K562 (cell line): ENCODE measurements around the gene BDKRB2. TPM values are rescaled to one million over a fixed set of nuclear protein-coding genes. Genes with fewer than 3 reads are reported as not detected.

ENCODE experiments used
- ATAC-seq: fragments of 200-7000 bp; cut with Tn5 transposase; 3 replicates; pipeline ENCODE4 v1.9.1; 2020; ENCODE audit warnings: moderate library complexity
- BruUV-seq: library from RNA; stranded (reverse); fragments of 400-500 nt; replicated peaks from 2 replicates; lab custom pipeline; 2021; lab: Mats Ljungman, UMichigan
- CTCF ChIA-PET: fragments of 300-600 bp; formaldehyde crosslinking; extraction: SDS; loops from one replicate; lab custom pipeline; 2021; ENCODE audit warnings: low intra/inter-chr PET ratio; lab: Yijun Ruan, JAX
- POLR2A ChIA-PET: fragments of 300-600, 350-650 bp; sonication (Branson Sonifier 250); formaldehyde crosslinking; extraction: SDS; loops from one replicate; lab custom pipeline; 2021; ENCODE audit warnings: antibody characterized with exemption, inconsistent platforms; lab: Yijun Ruan, JAX
- DNase-seq, 4 experiments: peaks; one replicate each; pipeline versions ENCODE4 v3.0.0 to v3.0.0-alpha.2; 2011 to 2018; ENCODE audit warnings: low spot score in 3 of 4, mixed read lengths in 3 of 4; ENCODE audit errors: extremely low read depth in 1 of 4
- FAIRE-seq: peaks from 2 replicates; lab custom pipeline; 2011; peaks lifted over from hg19 to GRCh38; lab: Jason Lieb, UNC
- H2AFZ ChIP-seq: 2 replicates; pipeline ENCODE4 v1.6.0; 2011; ENCODE audit warnings: low read depth, low read length, control low read depth, inconsistent platforms
- H3K27ac ChIP-seq: fragments of 200-600 bp; 3 replicates; pipeline ENCODE4 v1.8.0; 2011; ENCODE audit warnings: low read depth, mild to moderate bottlenecking, control low read depth, inconsistent platforms, low read length, moderate library complexity, mixed read lengths; ENCODE audit errors: extremely low read depth
- H3K27me3 ChIP-seq, 2 experiments: fragments of 300-600 bp in 1 of 2; 2 replicates in 1 of 2; 3 replicates in 1 of 2; pipeline versions ENCODE4 v1.6.0 to v1.8.0; 2011; ENCODE audit warnings: inconsistent platforms in 2 of 2, low read length in 2 of 2, mild to moderate bottlenecking in 1 of 2, mixed read lengths in 1 of 2, moderate library complexity in 1 of 2; ENCODE audit not compliant: control insufficient read depth in 2 of 2, insufficient read depth in 2 of 2
- H3K36me3 ChIP-seq: fragments of 300-600 bp; 3 replicates; pipeline ENCODE4 v1.8.0; 2011; ENCODE audit warnings: mild to moderate bottlenecking, low read length, inconsistent platforms; ENCODE audit not compliant: control insufficient read depth, insufficient read depth
- H3K4me1 ChIP-seq, 2 experiments: fragments of 200-600 bp in 1 of 2; replicated peaks in 1 of 2; 2 replicates in 1 of 2; 3 replicates in 1 of 2; pipeline versions ENCODE4 v1.5.1 to v1.8.0; 2011; ENCODE audit warnings: inconsistent platforms in 2 of 2, low read length in 2 of 2, mild to moderate bottlenecking in 1 of 2, mixed read lengths in 1 of 2, moderate library complexity in 1 of 2; ENCODE audit not compliant: control insufficient read depth in 2 of 2, insufficient read depth in 2 of 2
- H3K4me2 ChIP-seq: 2 replicates; pipeline ENCODE4 v1.6.1; 2011; ENCODE audit warnings: low read length, control low read depth, inconsistent platforms, mixed read lengths; ENCODE audit not compliant: insufficient read depth
- H3K4me3 ChIP-seq: fragments of 200-600 bp; sonication (generic), shearing (Covaris generic); 2 replicates; pipeline ENCODE4 v1.5.1; 2016; ENCODE audit warnings: control low read depth, inconsistent platforms
- H3K79me2 ChIP-seq: fragments of 200-600 bp; 3 replicates; pipeline ENCODE4 v1.8.0; 2011; ENCODE audit warnings: low read length, inconsistent platforms; ENCODE audit not compliant: control insufficient read depth, insufficient read depth
- H3K9ac ChIP-seq, 2 experiments: 2 replicates each; pipeline versions ENCODE4 v1.6.0 to v1.6.1; 2011; ENCODE audit warnings: low read depth in 2 of 2, low read length in 2 of 2, control low read depth in 1 of 2, inconsistent platforms in 1 of 2, mild to moderate bottlenecking in 1 of 2, mixed read lengths in 1 of 2; ENCODE audit not compliant: insufficient read depth in 1 of 2
- H3K9me1 ChIP-seq: one replicate; pipeline ENCODE4 v1.6.0; 2011; ENCODE audit warnings: inconsistent platforms, mild to moderate bottlenecking, low read length, moderate library complexity; ENCODE audit not compliant: control insufficient read depth, insufficient read depth
- H3K9me3 ChIP-seq: replicated peaks from 2 replicates; pipeline ENCODE4 v1.5.1; 2011; ENCODE audit warnings: low read depth, low read length, inconsistent platforms; ENCODE audit not compliant: control insufficient read depth, insufficient read depth
- H4K20me1 ChIP-seq: replicated peaks from 2 replicates; pipeline ENCODE4 v1.6.1; 2011; ENCODE audit warnings: low read length, inconsistent platforms, mixed read lengths; ENCODE audit not compliant: control insufficient read depth, insufficient read depth
- ELF2 ChIP-seq: fragments of 250-450 bp; sonication (Bioruptor Pico); IDR thresholded peaks from 2 replicates; pipeline ENCODE4 v1.5.0; 2021; ENCODE audit warnings: mild to moderate bottlenecking
- EZH2 ChIP-seq: IDR thresholded peaks from 2 replicates; pipeline ENCODE4 v1.6.1; 2012; ENCODE audit warnings: low read depth, mild to moderate bottlenecking, inconsistent platforms, low read length, borderline replicate concordance
- FOSL1 ChIP-seq: fragments of 200-800 bp; sonication (Bioruptor generic); conservative IDR thresholded peaks from 2 replicates; pipeline ENCODE4 v1.6.1; 2016; ENCODE audit warnings: missing genetic modification characterization, missing compliant biosample characterization
- JUN ChIP-seq, 2 experiments: sonication (generic) in 1 of 2; formaldehyde crosslinking in 1 of 2; IDR thresholded peaks; 2 replicates each; pipeline versions ENCODE4 v1.6.1 to v1.8.0; 2012 to 2022; ENCODE audit warnings: borderline replicate concordance in 2 of 2, mild to moderate bottlenecking in 2 of 2, improper control_type of control experiment in 1 of 2, low read depth in 1 of 2, low read length in 1 of 2, missing genetic modification reagents in 1 of 2
- RBBP5 ChIP-seq: fragments of 200-600 bp; sonication (generic); IDR thresholded peaks from 2 replicates; pipeline ENCODE4 v1.6.1; 2012; ENCODE audit warnings: borderline replicate concordance, mild to moderate bottlenecking, low read length, control low read depth, inconsistent platforms; ENCODE audit not compliant: insufficient read depth, poor library complexity, severe bottlenecking
- SAFB2 ChIP-seq: fragments of 200-400 bp; formaldehyde crosslinking; IDR thresholded peaks from 2 replicates; pipeline ENCODE4 v1.6.1; 2018; ENCODE audit warnings: borderline replicate concordance, low read length, low read depth, moderate library complexity; ENCODE audit not compliant: severe bottlenecking
- WGBS: fragments of 100-300 bp; shearing (Covaris generic); methylation state at CpG from one replicate; pipeline ENCODE4 v1.1.6; 2016; ENCODE audit warnings: low coverage, mixed read lengths; ENCODE audit not compliant: insufficient coverage; ENCODE audit errors: missing lambda C conversion rate; 5-methylcytosine and 5-hydroxymethylcytosine counted together
- in situ Hi-C: fragments of 300-500 bp; cut with MboI; formaldehyde crosslinking; loops from 4 replicates; pipeline ENCODE4 v1.15.0; 2018; ENCODE audit warnings: inconsistent platforms, mixed read lengths
- intact Hi-C: fragments of 100-400 bp; cut with micrococcal nuclease; formaldehyde crosslinking; loops from 2 replicates; pipeline ENCODE4 v1.14.2; 2022
- polyA plus RNA-seq, 8 experiments: library from polyadenylated mRNA; depleted of rRNA in 4 of 8; stranded (reverse) in 5 of 8; unstranded in 3 of 8; fragments of >200 nt; fragmentation: Nextera tagmentation in 2 of 8; fragmentation: Illumina TruSeq in 1 of 8; extraction: Ambion mirVana in 2 of 8; extraction: Trizol in 1 of 8; gene quantifications; 2 replicates each; pipeline versions ENCODE4 v1.2.1 to v1.2.3, GENCODE V29; 2011 to 2014; ENCODE audit warnings: inconsistent platforms in 1 of 8, missing spikeins in 1 of 8
- total RNA-seq, 7 experiments: library from RNA; depleted of rRNA in 6 of 7; stranded (reverse); fragments of >200 nt in 6 of 7; fragmentation: Illumina TruSeq in 2 of 7; extraction: Trizol in 2 of 7; gene quantifications; 2 replicates each; pipeline versions ENCODE4 v1.2.1 to v1.2.3, GENCODE V29; 2011 to 2021; ENCODE audit warnings: low replicate concordance in 1 of 7
- TF ChIP-seq, protein P1 (sequence below), 2 experiments: fragments of 450-650 bp; conservative IDR thresholded peaks; 2 replicates each; pipeline ENCODE4 v1.6.1; 2017; ENCODE audit warnings: mild to moderate bottlenecking in 2 of 2, moderate library complexity in 2 of 2
- TF ChIP-seq, protein P2 (sequence below): sonication (generic); IDR thresholded peaks from 2 replicates; pipeline ENCODE4 v1.6.1; 2016
- TF ChIP-seq, protein P3 (sequence below): sonication (generic); formaldehyde crosslinking; IDR thresholded peaks from 2 replicates; pipeline ENCODE4 v1.8.1; 2023; ENCODE audit warnings: mild to moderate bottlenecking, missing genetic modification reagents
- TF ChIP-seq, protein P4 (sequence below): sonication (generic); formaldehyde crosslinking; IDR thresholded peaks from 2 replicates; pipeline ENCODE4 v1.8.0; 2022; ENCODE audit warnings: mild to moderate bottlenecking, missing genetic modification reagents, borderline replicate concordance
- TF ChIP-seq, protein P5 (sequence below): fragments of 250-450 bp; sonication (Bioruptor Pico); IDR thresholded peaks from 2 replicates; pipeline ENCODE4 v1.4.0; 2020

Gene BDKRB2
- total and polyA plus RNA-seq, 9 of the 15 experiments (the other 6 are each of a cell fraction or from before 2014, with no cell fraction given), result 0.02 TPM; not detected in 8

DNA sequence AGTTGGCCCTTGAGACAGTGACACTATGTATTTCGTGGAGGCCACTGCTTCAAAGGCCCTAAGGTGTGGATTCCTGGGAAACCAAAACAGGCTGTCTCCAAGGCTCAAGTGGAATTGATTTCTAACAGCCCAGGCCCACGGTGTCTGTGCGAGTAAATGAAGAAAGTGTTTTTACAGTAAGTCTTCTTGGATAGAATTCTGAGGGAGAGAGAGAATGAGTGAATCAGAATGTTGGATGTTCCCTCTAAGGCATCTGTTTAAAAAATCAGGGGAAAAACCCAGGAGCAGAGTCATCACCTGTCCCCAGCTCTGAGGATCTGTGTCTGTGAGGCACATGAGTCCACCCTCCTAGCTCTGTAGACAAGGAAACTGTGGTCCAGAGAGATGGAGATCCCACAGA lies 29.0 kb downstream of the BDKRB2 start (continued):
- no peak for TF ChIP-seq EZH2
- TF ChIP-seq, protein P1, sequence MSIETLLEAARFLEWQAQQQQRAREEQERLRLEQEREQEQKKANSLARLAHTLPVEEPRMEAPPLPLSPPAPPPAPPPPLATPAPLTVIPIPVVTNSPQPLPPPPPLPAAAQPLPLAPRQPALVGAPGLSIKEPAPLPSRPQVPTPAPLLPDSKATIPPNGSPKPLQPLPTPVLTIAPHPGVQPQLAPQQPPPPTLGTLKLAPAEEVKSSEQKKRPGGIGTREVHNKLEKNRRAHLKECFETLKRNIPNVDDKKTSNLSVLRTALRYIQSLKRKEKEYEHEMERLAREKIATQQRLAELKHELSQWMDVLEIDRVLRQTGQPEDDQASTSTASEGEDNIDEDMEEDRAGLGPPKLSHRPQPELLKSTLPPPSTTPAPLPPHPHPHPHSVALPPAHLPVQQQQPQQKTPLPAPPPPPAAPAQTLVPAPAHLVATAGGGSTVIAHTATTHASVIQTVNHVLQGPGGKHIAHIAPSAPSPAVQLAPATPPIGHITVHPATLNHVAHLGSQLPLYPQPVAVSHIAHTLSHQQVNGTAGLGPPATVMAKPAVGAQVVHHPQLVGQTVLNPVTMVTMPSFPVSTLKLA (conservative IDR thresholded peaks at IDR 0.05), result no peak
- no peak for TF ChIP-seq ELF2
- no peak for TF ChIP-seq FOSL1 (tag)

DNA sequence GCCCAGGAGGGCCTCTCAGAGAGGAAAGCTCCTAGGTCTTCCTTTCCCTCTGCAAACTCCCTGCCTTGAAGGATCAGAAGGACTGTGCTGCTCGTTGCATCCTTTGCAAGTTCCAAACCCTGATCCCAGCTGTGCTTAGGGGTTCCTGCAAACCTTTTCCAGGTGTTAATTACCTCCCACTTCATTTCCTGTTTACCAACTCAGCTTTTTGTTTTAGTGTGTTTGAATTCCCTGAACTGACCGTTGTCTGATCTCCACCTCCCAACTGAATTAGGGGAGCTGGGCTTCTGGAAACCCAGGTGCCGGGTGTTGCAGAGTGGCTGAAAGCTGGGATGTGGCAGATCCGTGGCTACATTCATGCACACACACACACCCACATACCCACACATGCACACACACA lies 30.8 kb downstream of the BDKRB2 start:
- H3K27ac ChIP-seq, result no peak overlapping the region
- H3K27me3 ChIP-seq, result peaks cover 4 to 50% of the 10 kb centered on the region in 2 experiments; a peak in 4 of 5 replicates
- H2AFZ ChIP-seq, result no peak overlapping the region
- no peak for ATAC-seq
- 0% methylated on average over 3 of the region's 4 CpGs for WGBS
- no peak for FAIRE-seq
- in situ Hi-C loops, result no loop called here
- H3K4me2 ChIP-seq, result no peak overlapping the region
- H3K9me1 ChIP-seq, result no peaks in the 10 kb centered on the region
- H3K9me3 ChIP-seq, result no peaks in the 10 kb centered on the region
- H3K9ac ChIP-seq, result no peak overlapping the region
- no peaks in the 10 kb centered on the region for H3K79me2 ChIP-seq
- no peaks in the 10 kb centered on the region for H4K20me1 ChIP-seq
- intact Hi-C loops, result no loop called here
- ChIA-PET POLR2A (interaction anchor here (0.5 kb wide), 1 partner anchor 24 kb away, joined by 3 read pairs; no protein-coding TSS in a partner anchor), CTCF (no interaction called here)
- no peaks in the 10 kb centered on the region for H3K4me1 ChIP-seq
- H3K4me3 ChIP-seq, result no peak overlapping the region
- BruUV-seq, result no TSS peak
- no peak for DNase-seq
- no peaks in the 10 kb centered on the region for H3K36me3 ChIP-seq
- TF ChIP-seq SAFB2 (no peak), RBBP5 (no peak), JUN (IDR thresholded peaks at IDR 0.05; ENCODE audit: borderline replicate concordance, low read depth, low read length) (no peak), JUN (CRISPR knock-in tag; IDR thresholded peaks at IDR 0.05; ENCODE audit: borderline replicate concordance) (no peak)
- TF ChIP-seq, protein P2, sequence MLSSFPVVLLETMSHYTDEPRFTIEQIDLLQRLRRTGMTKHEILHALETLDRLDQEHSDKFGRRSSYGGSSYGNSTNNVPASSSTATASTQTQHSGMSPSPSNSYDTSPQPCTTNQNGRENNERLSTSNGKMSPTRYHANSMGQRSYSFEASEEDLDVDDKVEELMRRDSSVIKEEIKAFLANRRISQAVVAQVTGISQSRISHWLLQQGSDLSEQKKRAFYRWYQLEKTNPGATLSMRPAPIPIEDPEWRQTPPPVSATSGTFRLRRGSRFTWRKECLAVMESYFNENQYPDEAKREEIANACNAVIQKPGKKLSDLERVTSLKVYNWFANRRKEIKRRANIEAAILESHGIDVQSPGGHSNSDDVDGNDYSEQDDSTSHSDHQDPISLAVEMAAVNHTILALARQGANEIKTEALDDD, result no peak
- TF ChIP-seq, protein P3, sequence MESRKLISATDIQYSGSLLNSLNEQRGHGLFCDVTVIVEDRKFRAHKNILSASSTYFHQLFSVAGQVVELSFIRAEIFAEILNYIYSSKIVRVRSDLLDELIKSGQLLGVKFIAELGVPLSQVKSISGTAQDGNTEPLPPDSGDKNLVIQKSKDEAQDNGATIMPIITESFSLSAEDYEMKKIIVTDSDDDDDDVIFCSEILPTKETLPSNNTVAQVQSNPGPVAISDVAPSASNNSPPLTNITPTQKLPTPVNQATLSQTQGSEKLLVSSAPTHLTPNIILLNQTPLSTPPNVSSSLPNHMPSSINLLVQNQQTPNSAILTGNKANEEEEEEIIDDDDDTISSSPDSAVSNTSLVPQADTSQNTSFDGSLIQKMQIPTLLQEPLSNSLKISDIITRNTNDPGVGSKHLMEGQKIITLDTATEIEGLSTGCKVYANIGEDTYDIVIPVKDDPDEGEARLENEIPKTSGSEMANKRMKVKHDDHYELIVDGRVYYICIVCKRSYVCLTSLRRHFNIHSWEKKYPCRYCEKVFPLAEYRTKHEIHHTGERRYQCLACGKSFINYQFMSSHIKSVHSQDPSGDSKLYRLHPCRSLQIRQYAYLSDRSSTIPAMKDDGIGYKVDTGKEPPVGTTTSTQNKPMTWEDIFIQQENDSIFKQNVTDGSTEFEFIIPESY, result no peak
- TF ChIP-seq, protein P4, sequence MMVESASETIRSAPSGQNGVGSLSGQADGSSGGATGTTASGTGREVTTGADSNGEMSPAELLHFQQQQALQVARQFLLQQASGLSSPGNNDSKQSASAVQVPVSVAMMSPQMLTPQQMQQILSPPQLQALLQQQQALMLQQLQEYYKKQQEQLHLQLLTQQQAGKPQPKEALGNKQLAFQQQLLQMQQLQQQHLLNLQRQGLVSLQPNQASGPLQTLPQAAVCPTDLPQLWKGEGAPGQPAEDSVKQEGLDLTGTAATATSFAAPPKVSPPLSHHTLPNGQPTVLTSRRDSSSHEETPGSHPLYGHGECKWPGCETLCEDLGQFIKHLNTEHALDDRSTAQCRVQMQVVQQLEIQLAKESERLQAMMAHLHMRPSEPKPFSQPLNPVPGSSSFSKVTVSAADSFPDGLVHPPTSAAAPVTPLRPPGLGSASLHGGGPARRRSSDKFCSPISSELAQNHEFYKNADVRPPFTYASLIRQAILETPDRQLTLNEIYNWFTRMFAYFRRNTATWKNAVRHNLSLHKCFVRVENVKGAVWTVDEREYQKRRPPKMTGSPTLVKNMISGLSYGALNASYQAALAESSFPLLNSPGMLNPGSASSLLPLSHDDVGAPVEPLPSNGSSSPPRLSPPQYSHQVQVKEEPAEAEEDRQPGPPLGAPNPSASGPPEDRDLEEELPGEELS (CRISPR knock-in tag), result no peak
- TF ChIP-seq, protein P5, sequence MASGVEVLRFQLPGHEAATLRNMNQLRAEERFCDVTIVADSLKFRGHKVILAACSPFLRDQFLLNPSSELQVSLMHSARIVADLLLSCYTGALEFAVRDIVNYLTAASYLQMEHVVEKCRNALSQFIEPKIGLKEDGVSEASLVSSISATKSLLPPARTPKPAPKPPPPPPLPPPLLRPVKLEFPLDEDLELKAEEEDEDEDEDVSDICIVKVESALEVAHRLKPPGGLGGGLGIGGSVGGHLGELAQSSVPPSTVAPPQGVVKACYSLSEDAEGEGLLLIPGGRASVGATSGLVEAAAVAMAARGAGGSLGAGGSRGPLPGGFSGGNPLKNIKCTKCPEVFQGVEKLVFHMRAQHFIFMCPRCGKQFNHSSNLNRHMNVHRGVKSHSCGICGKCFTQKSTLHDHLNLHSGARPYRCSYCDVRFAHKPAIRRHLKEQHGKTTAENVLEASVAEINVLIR, result no peak
